Psoas muscle (tissue), 8 donors: ENCODE measurements around the gene TMEM54. TPM values are rescaled to one million over a fixed set of nuclear protein-coding genes. Genes with fewer than 3 reads are reported as not detected.
"Not testable (repeated sequence)": the region's sequence is repeated elsewhere in the genome, so short reads cannot be mapped to it uniquely, and the experiment has no call there.

Source experiments
- ATAC-seq, 4 donors: fragments of 200-7000 bp; cut with Tn5 transposase; one replicate each; pipeline ENCODE4 v1.9.1; 2020; ENCODE audit warnings: moderate library complexity in 3 of 4, mild to moderate bottlenecking in 2 of 4
- DNase-seq, 2 donors: peaks; one replicate each; pipeline ENCODE4 v3.0.0-alpha.2; 2020
- H3K27ac ChIP-seq: fragments of 200-600 bp; one replicate; pipeline ENCODE4 v1.8.0; 2022
- H3K27me3 ChIP-seq, 3 donors: fragments of 200-600 bp in 1 of 3; one replicate each; pipeline versions ENCODE4 v1.6.1 to v1.8.0; 2013 to 2022; ENCODE audit warnings: low read length in 2 of 3, mild to moderate bottlenecking in 2 of 3, moderate library complexity in 1 of 3; ENCODE audit not compliant: insufficient read depth in 3 of 3
- H3K36me3 ChIP-seq, 2 donors: fragments of 200-600 bp in 1 of 2; one replicate each; pipeline versions ENCODE4 v1.6.1 to v1.8.0; 2013 to 2022; ENCODE audit warnings: low read depth in 1 of 2, mild to moderate bottlenecking in 1 of 2, moderate library complexity in 1 of 2; ENCODE audit not compliant: insufficient read depth in 1 of 2
- H3K4me1 ChIP-seq: fragments of 200-600 bp; one replicate; pipeline ENCODE4 v1.8.0; 2022
- H3K4me3 ChIP-seq: fragments of 200-600 bp; one replicate; pipeline ENCODE4 v1.8.0; 2022; ENCODE audit warnings: mild to moderate bottlenecking
- H3K9me3 ChIP-seq: fragments of 200-600 bp; one replicate; pipeline ENCODE4 v1.8.0; 2022
- CTCF ChIP-seq: fragments of 200-600 bp; IDR thresholded peaks from one replicate; pipeline ENCODE4 v1.8.0; 2022; ENCODE audit warnings: antibody characterized with exemption
- WGBS, 3 donors: extraction: QIAGEN DNeasy Blood & Tissue Kit; methylation state at CpG; one replicate each; pipeline versions ENCODE4 v1.1.6 to v1.1.7; 2013; 5-methylcytosine and 5-hydroxymethylcytosine counted together
- intact Hi-C, 2 donors: fragments of 100-400 bp; cut with DNase I; formaldehyde crosslinking; loops; one replicate each; pipeline versions ENCODE4 v1.11.0 to v1.14.2; 2022
- polyA plus RNA-seq, 3 donors: library from polyadenylated mRNA; stranded (reverse); fragments of 200-250 nt; gene quantifications; one replicate each; pipeline ENCODE4 v1.2.3, GENCODE V29; 2013
- total RNA-seq, 4 donors: library from RNA; stranded (reverse); fragmentation: NEBNext Ultra II Directional in 2 of 4; extraction: Animal tissue kit (Norgen Biotek cat#: 25700) in 2 of 4; gene quantifications; one replicate each; pipeline versions ENCODE4 v1.2.1 to v1.2.4, GENCODE V29; 2021 to 2023
- donor health status: healthy with polysubstance abuse.
- donor health status: DM: no; HTN: no; CAD: no; lungs with moderate emphysema.
- donor health status: Bipolar disorder and iron deficiency.
- donor health status: healthy.
- donor health status: DM: yes; HTN: yes; CAD: no.
- donor health status: DM: no; HTN: no; CAD: no.
- donor health status: DM: no; HTN: no; CAD: no.
- donor health status: DM: yes; HTN: yes; CAD: no.

TMEM54 gene
- total and polyA plus RNA-seq, 7 donors = 4.7 to 11.8 (median 5.9) TPM

- Histone ChIP-seq H3K36me3 (no peaks in the 10 kb centered on the region), H3K4me1 (no peaks in the 10 kb centered on the region), H3K27me3 (peaks cover 0 to 5% (median 0%) of the 10 kb centered on the region in 3 donors), H3K27ac (no peak overlapping the region), H3K4me3 (no peak overlapping the region), H3K9me3 (no peaks in the 10 kb centered on the region)
- ATAC-seq (no peak), DNase-seq (no peak)
- intact Hi-C loops = no loop called here
- 25 to 41% (median 35%) methylated on average over 4 of the region's 4 CpGs for WGBS, 3 donors
- TF ChIP-seq CTCF = no peak
Measured at GRCh38 chr1:32907435-32907834, 6.2 kb upstream of the TMEM54 start.

GRCh38 chr1:32906654-32907053, 5.5 kb upstream of the TMEM54 start:
- WGBS, 3 donors = 77 to 85% (median 82%) methylated on average over 7 of the region's 7 CpGs
- Histone ChIP-seq H3K36me3 (no peaks in the 10 kb centered on the region), H3K27me3 (peaks cover 0 to 10% (median under 1%) of the 10 kb centered on the region in 3 donors), H3K4me3 (no peak overlapping the region), H3K27ac (no peak overlapping the region), H3K9me3 (no peaks in the 10 kb centered on the region), H3K4me1 (no peaks in the 10 kb centered on the region)
- no peak for TF ChIP-seq CTCF
- intact Hi-C loops = no loop called here
- no peak for DNase-seq
- ATAC-seq = no peak

DNA sequence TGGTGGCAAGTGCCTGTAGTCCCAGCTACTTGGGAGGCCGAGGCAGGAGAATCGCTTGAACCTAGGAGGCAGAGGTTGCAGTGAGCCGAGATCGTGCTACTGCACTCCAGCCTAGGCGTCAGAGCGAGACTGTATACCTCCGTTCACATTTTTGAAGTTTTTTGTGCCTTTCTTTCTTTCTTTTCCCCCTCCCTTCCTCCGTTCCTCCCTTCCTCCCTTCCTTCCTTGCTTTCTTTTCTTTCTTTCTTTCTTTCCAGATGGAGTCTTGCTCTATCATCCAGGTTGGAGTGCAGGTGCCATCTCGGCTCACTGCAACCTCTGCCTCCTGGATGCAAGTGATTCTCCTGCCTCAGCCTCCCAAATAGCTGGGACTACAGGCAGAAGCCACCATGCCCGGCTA, 4.4 kb upstream of the TMEM54 start:
- intact Hi-C loops, DNase-seq: not testable (repeated sequence)

GRCh38 chr1:32904797-32905196, 3.6 kb upstream of the TMEM54 start:
- DNase-seq (no peak), ATAC-seq (no peak)
- Histone ChIP-seq H3K27me3 (peaks cover 0 to 13% (median 7%) of the 10 kb centered on the region in 3 donors), H3K4me3 (no peak overlapping the region), H3K4me1 (no peaks in the 10 kb centered on the region), H3K27ac (no peak overlapping the region), H3K36me3 (no peaks in the 10 kb centered on the region), H3K9me3 (no peaks in the 10 kb centered on the region)
- 40 to 53% (median 42%) methylated on average over 2 of the region's 2 CpGs for WGBS, 3 donors
- TF ChIP-seq CTCF = no peak
- intact Hi-C loops = no loop called here

More for the DNA sequence above, 4.4 kb upstream of the TMEM54 start:
- WGBS, 3 donors = 76 to 82% (median 78%) methylated on average over 10 of the region's 10 CpGs
- H3K36me3 ChIP-seq, H3K4me1 ChIP-seq, ATAC-seq, H3K9me3 ChIP-seq, H3K27ac ChIP-seq, H3K4me3 ChIP-seq: not testable (repeated sequence)
- peaks cover 0 to 13% (median 6%) of the 10 kb centered on the region in 3 donors for H3K27me3 ChIP-seq

DNA sequence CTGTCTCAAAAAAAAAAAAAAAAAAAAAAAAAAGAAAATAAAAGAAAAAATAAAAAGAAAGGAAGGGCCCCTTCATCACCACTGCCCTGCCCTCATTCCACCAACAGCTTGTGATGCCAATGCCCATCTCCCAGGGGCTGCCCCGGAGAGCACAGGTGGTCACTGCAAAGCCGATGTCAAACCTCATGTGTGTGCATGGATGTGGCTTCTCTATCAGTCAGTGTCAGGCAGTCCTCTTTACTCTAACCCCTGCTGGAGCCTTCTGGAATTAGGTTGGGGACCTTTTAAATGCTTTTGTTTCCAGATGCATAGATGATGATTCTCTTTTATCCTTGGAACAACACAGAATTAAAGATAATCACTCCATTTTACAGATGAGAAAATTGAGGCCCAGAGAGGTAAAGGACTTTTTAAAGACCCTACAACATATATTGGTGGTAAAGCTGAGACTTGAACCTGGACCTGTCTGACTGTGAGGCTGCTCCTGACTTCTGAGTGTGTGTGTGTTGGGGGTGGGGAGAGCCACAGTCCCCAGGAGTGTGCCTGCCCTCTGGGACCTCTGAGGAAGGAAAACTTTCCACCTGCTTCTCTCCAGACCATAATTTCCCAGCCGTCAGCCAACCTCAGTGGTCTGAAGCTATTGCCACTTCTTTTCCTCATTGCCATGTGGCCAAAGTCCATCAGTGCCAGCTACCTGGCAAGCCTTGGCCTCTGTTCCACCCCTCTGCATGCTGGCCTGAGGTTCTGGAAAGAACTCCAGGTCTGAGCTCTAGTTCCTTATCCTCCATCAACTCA, 3.0 kb upstream of the TMEM54 start:
- intact Hi-C loops = no loop called here
- H3K27me3 ChIP-seq = peaks cover 0 to 13% (median 7%) of the 10 kb centered on the region in 3 donors
- no peak for DNase-seq
- H3K4me3 ChIP-seq = no peak overlapping the region
- WGBS, 3 donors = 56 to 65% (median 59%) methylated on average over 3 of the region's 3 CpGs
- no peaks in the 10 kb centered on the region for H3K9me3 ChIP-seq
- no peaks in the 10 kb centered on the region for H3K4me1 ChIP-seq
- H3K27ac ChIP-seq = no peak overlapping the region
- H3K36me3 ChIP-seq = no peaks in the 10 kb centered on the region
- no peak for ATAC-seq
- TF ChIP-seq CTCF = no peak
